ENCODE results near the gene FCRLA. TPM values are rescaled to one million over a fixed set of nuclear protein-coding genes. Genes with fewer than 3 reads are reported as not detected.
"Not testable (repeated sequence)": the region's sequence is repeated elsewhere in the genome, so short reads cannot be mapped to it uniquely, and the experiment has no call there.

Gene FCRLA
- total RNA-seq, 1 experiment from 2014 or later: not detected

GRCh38 chr1:161723459-161724141 is 16.6 kb downstream of the FCRLA start:
- intact Hi-C loops (cut with micrococcal nuclease; ENCODE audit: unreplicated experiment): no loop called here
- Mint-ChIP-seq H3K4me3 (ENCODE audit: low read depth, unreplicated experiment) (no peak overlapping the region), H3K27ac (ENCODE audit: unreplicated experiment) (no peak overlapping the region), H3K9me3 (ENCODE audit: low read depth, unreplicated experiment) (no peaks in the 10 kb centered on the region), H3K36me3 (ENCODE audit: insufficient read depth, unreplicated experiment) (peaks cover 33% of the 10 kb centered on the region), H3K27me3 (ENCODE audit: unreplicated experiment) (peaks cover 8% of the 10 kb centered on the region), H3K4me1 (ENCODE audit: low read depth, unreplicated experiment) (peaks cover 43% of the 10 kb centered on the region)
- peak; percentile 35 for DNase-seq
- CTCF ChIA-PET: no interaction called here
- TF ChIP-seq CTCF (IDR thresholded peaks at IDR 0.05; ENCODE audit: unreplicated experiment): no peak
- BruUV-seq (replicated peaks): no TSS peak

GRCh38 chr1:161725258-161725907 is 18.4 kb downstream of the FCRLA start:
- H3K36me3 Mint-ChIP-seq (ENCODE audit: insufficient read depth, unreplicated experiment): peaks cover 33% of the 10 kb centered on the region
- CTCF ChIA-PET: interaction anchor here (0.5 to 1.7 kb wide), 4 partner anchors 11 to 80 kb away, joined by 3 to 8 read pairs (median 4); no protein-coding TSS in a partner anchor
- H3K4me1 Mint-ChIP-seq (ENCODE audit: low read depth, unreplicated experiment): peaks cover 59% of the 10 kb centered on the region
- not testable (repeated sequence) for DNase-seq; H3K9me3 Mint-ChIP-seq (ENCODE audit: low read depth, unreplicated experiment); BruUV-seq (replicated peaks); H3K27me3 Mint-ChIP-seq (ENCODE audit: unreplicated experiment)
- H3K4me3 Mint-ChIP-seq (ENCODE audit: low read depth, unreplicated experiment): peak overlapping the region; percentile 80
- intact Hi-C loops (cut with micrococcal nuclease; ENCODE audit: unreplicated experiment): loop anchor here (1.0 kb wide), 1 partner anchor 12 kb away; no protein-coding TSS in a partner anchor
- H3K27ac Mint-ChIP-seq (ENCODE audit: unreplicated experiment): peak overlapping the region; percentile 21

GRCh38 chr1:161725908-161726472 is 19.0 kb downstream of the FCRLA start:
- BruUV-seq (replicated peaks): no TSS peak

GRCh38 chr1:161726473-161727255 is 19.6 kb downstream of the FCRLA start:
- Mint-ChIP-seq H3K27me3 (ENCODE audit: unreplicated experiment) (no peaks in the 10 kb centered on the region), H3K27ac (ENCODE audit: unreplicated experiment) (peak overlapping the region; percentile 21), H3K9me3 (ENCODE audit: low read depth, unreplicated experiment) (no peaks in the 10 kb centered on the region), H3K36me3 (ENCODE audit: insufficient read depth, unreplicated experiment) (peaks cover 33% of the 10 kb centered on the region), H3K4me1 (ENCODE audit: low read depth, unreplicated experiment) (peaks cover 67% of the 10 kb centered on the region), H3K4me3 (ENCODE audit: low read depth, unreplicated experiment) (peak overlapping the region; percentile 80)
- BruUV-seq (replicated peaks): TSS peak; percentile 75
- CTCF ChIA-PET: interaction anchor here (0.5 to 1.7 kb wide), 6 partner anchors 10 to 25 kb away, joined by 3 to 8 read pairs (median 4); no protein-coding TSS in a partner anchor
- peak; percentile 89 for DNase-seq
- TF ChIP-seq CTCF (IDR thresholded peaks at IDR 0.05; ENCODE audit: unreplicated experiment): no peak
- intact Hi-C loops (cut with micrococcal nuclease; ENCODE audit: unreplicated experiment): no loop called here

More at GRCh38 chr1:161725908-161726472, 19.0 kb downstream of the FCRLA start:
- Mint-ChIP-seq H3K36me3 (ENCODE audit: insufficient read depth, unreplicated experiment) (peaks cover 33% of the 10 kb centered on the region), H3K9me3 (ENCODE audit: low read depth, unreplicated experiment) (no peaks in the 10 kb centered on the region), H3K4me1 (ENCODE audit: low read depth, unreplicated experiment) (peaks cover 66% of the 10 kb centered on the region), H3K27me3 (ENCODE audit: unreplicated experiment) (no peaks in the 10 kb centered on the region), H3K27ac (ENCODE audit: unreplicated experiment) (peak overlapping the region; percentile 21), H3K4me3 (ENCODE audit: low read depth, unreplicated experiment) (peak overlapping the region; percentile 80)
- CTCF ChIA-PET: interaction anchor here (0.5 to 1.7 kb wide), 5 partner anchors 10 to 80 kb away, joined by 3 to 8 read pairs (median 3); no protein-coding TSS in a partner anchor
- peak; percentile 34 for TF ChIP-seq CTCF (IDR thresholded peaks at IDR 0.05; ENCODE audit: unreplicated experiment)
- peak; percentile 50 for DNase-seq
- intact Hi-C loops (cut with micrococcal nuclease; ENCODE audit: unreplicated experiment): loop anchor here (1.0 kb wide), 1 partner anchor 11 kb away; no protein-coding TSS in a partner anchor
